Lung (tissue), 13 donors: ENCODE measurements around the gene FBXO41. TPM values are rescaled to one million over a fixed set of nuclear protein-coding genes. Genes with fewer than 3 reads are reported as not detected.

Experiments
- ATAC-seq: fragments of 200-7000 bp; cut with Tn5 transposase; one replicate; pipeline ENCODE4 v1.9.1; 2020; ENCODE audit warnings: moderate number of reproducible peaks; ENCODE audit not compliant: insufficient read depth, low FRiP score
- DNase-seq, 3 donors: peaks; one replicate each; pipeline ENCODE4 v3.0.0-alpha.2; 2013 to 2017
- H3K27ac ChIP-seq, 2 donors: one replicate each; pipeline ENCODE4 v1.5.1; 2013; ENCODE audit warnings: mild to moderate bottlenecking in 2 of 2, moderate library complexity in 2 of 2, control low read depth in 1 of 2, inconsistent platforms in 1 of 2, low read depth in 1 of 2, low read length in 1 of 2
- H3K27me3 ChIP-seq, 3 donors: one replicate each; pipeline ENCODE4 v1.5.1; 2013; ENCODE audit warnings: low read length in 2 of 3; ENCODE audit not compliant: control insufficient read depth in 3 of 3, insufficient read depth in 3 of 3
- H3K36me3 ChIP-seq, 4 donors: one replicate each; pipeline ENCODE4 v1.5.1; 2013; ENCODE audit warnings: low read length in 4 of 4, mild to moderate bottlenecking in 1 of 4, moderate library complexity in 1 of 4; ENCODE audit not compliant: control insufficient read depth in 4 of 4, insufficient read depth in 4 of 4
- H3K4me1 ChIP-seq, 5 donors: one replicate each; pipeline ENCODE4 v1.5.1; 2013; ENCODE audit warnings: low read length in 5 of 5, mild to moderate bottlenecking in 2 of 5, moderate library complexity in 1 of 5; ENCODE audit not compliant: control insufficient read depth in 5 of 5, insufficient read depth in 5 of 5
- H3K4me3 ChIP-seq: one replicate; pipeline ENCODE4 v1.5.1; 2013; ENCODE audit warnings: mild to moderate bottlenecking, control low read depth, moderate library complexity
- H3K9ac ChIP-seq, 2 donors: one replicate each; pipeline ENCODE4 v1.5.1; 2013; ENCODE audit warnings: low read length in 2 of 2, control low read depth in 1 of 2; ENCODE audit not compliant: insufficient read depth in 1 of 2
- H3K9me3 ChIP-seq, 4 donors: one replicate each; pipeline ENCODE4 v1.5.1; 2013; ENCODE audit warnings: low read length in 3 of 4, mild to moderate bottlenecking in 1 of 4, moderate library complexity in 1 of 4; ENCODE audit not compliant: control insufficient read depth in 4 of 4, insufficient read depth in 3 of 4
- CTCF ChIP-seq: IDR thresholded peaks from 2 replicates; pipeline ENCODE4 v1.5.1; 2012; ENCODE audit warnings: mild to moderate bottlenecking; ENCODE audit errors: control extremely low read depth, extremely low read depth
- WGBS, 2 donors: extraction: QIAGEN DNeasy Blood & Tissue Kit; methylation state at CpG; one replicate each; pipeline ENCODE4 v1.1.7; 2013; 5-methylcytosine and 5-hydroxymethylcytosine counted together
- polyA plus RNA-seq, 2 donors: library from polyadenylated mRNA; stranded (reverse); fragments of 200-250 nt; gene quantifications; one replicate each; pipeline ENCODE4 v1.2.1, GENCODE V29; 2013
- small RNA-seq: library from RNA; depleted of rRNA; stranded (forward); fragments of <200 nt; gene quantifications from one replicate; pipeline ENCODE3, GENCODE V24; 2014; ENCODE audit warnings: low replicate concordance
- total RNA-seq, 2 donors: library from RNA; depleted of rRNA in 1 of 2; stranded (reverse); fragments of >200 nt in 1 of 2; gene quantifications; one replicate each; pipeline ENCODE4 v1.2.1, GENCODE V29; 2014 to 2021
- donor health status: control.
- donor health status: control.
- donor health status: Bipolar disorder and iron deficiency.
- donor health status: healthy.
- donor health status: DM: yes; HTN: yes; CAD: no.

FBXO41 gene
- total and polyA plus RNA-seq, 4 donors: 0.93 to 5.0 (median 1.7) TPM

DNA sequence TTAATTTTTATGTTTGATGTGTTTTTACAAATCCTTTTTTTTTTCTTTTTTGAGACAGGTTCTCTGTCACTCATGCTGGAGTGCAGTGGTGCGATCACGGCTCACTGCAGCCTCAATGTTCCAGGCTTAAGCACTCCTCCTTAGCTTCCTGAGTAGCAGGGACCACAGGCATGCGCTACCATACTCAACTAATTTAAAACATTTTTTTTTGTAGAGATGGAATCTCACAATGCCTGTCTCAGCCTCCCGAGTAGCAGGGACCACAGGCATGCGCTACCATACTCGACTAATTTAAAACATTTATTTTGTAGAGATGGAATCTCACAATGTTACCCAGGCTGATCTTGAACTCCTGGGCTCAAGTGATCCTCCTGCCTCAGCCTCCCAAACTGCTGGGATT is 78.7 kb downstream of the FBXO41 start:
- no peak overlapping the region for H3K9ac ChIP-seq
- ATAC-seq: no peak
- no peaks in the 10 kb centered on the region for H3K36me3 ChIP-seq
- no peak for DNase-seq
- no peaks in the 10 kb centered on the region for H3K9me3 ChIP-seq
- no peak for TF ChIP-seq CTCF
- H3K27me3 ChIP-seq: peaks cover 3 to 31% (median 28%) of the 10 kb centered on the region in 3 donors
- H3K27ac ChIP-seq: no peak overlapping the region
- no peak overlapping the region for H3K4me3 ChIP-seq
- WGBS, 2 donors: 80 to 88% methylated on average over 6 of the region's 6 CpGs
- peaks cover 0 to 14% (median 0%) of the 10 kb centered on the region in 5 donors for H3K4me1 ChIP-seq

Small RNA genes within 50 kb of the gene (small RNA-seq; reads per million reads assigned to genes)
- not detected for gene RNU6-111P

Other genes with a start within 250 kb of the FBXO41 start
- 10 to 100 TPM; 10.4 to 15.6 TPM for gene SFXN5, start 212.8 kb downstream of the FBXO41 start, total RNA-seq
- gene SFXN5, start 212.8 kb downstream of the FBXO41 start, polyA plus RNA-seq: 1 to 10 TPM; 8.3 to 8.9 TPM
- gene RAB11FIP5, start 171.5 kb downstream of the FBXO41 start, total RNA-seq: 10 to 100 TPM; 11.0 to 23.8 TPM
- 10 to 100 TPM; 10.0 to 12.7 TPM for gene RAB11FIP5, start 171.5 kb downstream of the FBXO41 start, polyA plus RNA-seq
- gene NOTO, start 81.9 kb downstream of the FBXO41 start, total RNA-seq: not detected
- gene NOTO, start 81.9 kb downstream of the FBXO41 start, polyA plus RNA-seq: not detected
- gene SMYD5, start 70.2 kb downstream of the FBXO41 start, total RNA-seq: 10 to 100 TPM; 10.8 to 19.5 TPM
- 10 to 100 TPM; 15.0 to 16.8 TPM for gene SMYD5, start 70.2 kb downstream of the FBXO41 start, polyA plus RNA-seq
- 10 to 100 TPM in 1 of 2 donors, 1 to 10 TPM in 1; 4.4 to 20.7 TPM for gene PRADC1, start 51.2 kb downstream of the FBXO41 start, total RNA-seq
- 10 to 100 TPM; 18.7 to 18.8 TPM for gene PRADC1, start 51.2 kb downstream of the FBXO41 start, polyA plus RNA-seq
- gene CCT7, start 50.2 kb downstream of the FBXO41 start, total RNA-seq: 100 to 1,000 TPM; 129 to 207 TPM
- gene CCT7, start 50.2 kb downstream of the FBXO41 start, polyA plus RNA-seq: 100 to 1,000 TPM; 163 to 193 TPM
- gene EGR4, start 9.1 kb upstream of the FBXO41 start, total RNA-seq: not detected
- under 1 TPM in 1 of 2 donors, not detected in 1; 0.30 TPM for gene EGR4, start 9.1 kb upstream of the FBXO41 start, polyA plus RNA-seq
- 10 to 100 TPM; 30.5 to 58.0 TPM for gene ALMS1, start 101.4 kb upstream of the FBXO41 start, total RNA-seq
- 10 to 100 TPM in 1 of 2 donors, 1 to 10 TPM in 1; 7.2 to 10.5 TPM for gene ALMS1, start 101.4 kb upstream of the FBXO41 start, polyA plus RNA-seq